Endothelial cell (in vitro differentiated cells): ENCODE measurements around the gene FUS. TPM values are rescaled to one million over a fixed set of nuclear protein-coding genes. Genes with fewer than 3 reads are reported as not detected.

ENCODE experiments used
- DNase-seq: peaks from one replicate; pipeline ENCODE4 v3.0.0; 2021; ENCODE audit warnings: low spot score
- H3K27ac Mint-ChIP-seq: one replicate; pipeline ENCODE4 v1.8.0; 2021; ENCODE audit warnings: mixed read lengths, inconsistent platforms; ENCODE audit not compliant: unreplicated experiment
- H3K27me3 Mint-ChIP-seq: one replicate; pipeline ENCODE4 v1.8.0; 2021; ENCODE audit warnings: mild to moderate bottlenecking, moderate library complexity, mixed read lengths, inconsistent platforms; ENCODE audit not compliant: unreplicated experiment
- H3K36me3 Mint-ChIP-seq: one replicate; pipeline ENCODE4 v1.8.0; 2021; ENCODE audit warnings: mild to moderate bottlenecking, low read depth, mixed read lengths, inconsistent platforms; ENCODE audit not compliant: unreplicated experiment
- H3K4me1 Mint-ChIP-seq: one replicate; pipeline ENCODE4 v1.8.0; 2021; ENCODE audit warnings: mild to moderate bottlenecking, mixed read lengths, inconsistent platforms; ENCODE audit not compliant: unreplicated experiment
- H3K4me3 Mint-ChIP-seq: one replicate; pipeline ENCODE4 v1.8.0; 2021; ENCODE audit warnings: mild to moderate bottlenecking, mixed read lengths, inconsistent platforms; ENCODE audit not compliant: unreplicated experiment
- H3K9me3 Mint-ChIP-seq: one replicate; pipeline ENCODE4 v1.8.0; 2021; ENCODE audit warnings: mixed read lengths, inconsistent platforms; ENCODE audit not compliant: unreplicated experiment
- CTCF ChIP-seq: fragments of 200-600 bp; sonication (generic); IDR thresholded peaks from one replicate; pipeline ENCODE4 v1.5.0; 2021; ENCODE audit warnings: antibody characterized with exemption; ENCODE audit not compliant: unreplicated experiment
- total RNA-seq: library from RNA; stranded (reverse); fragmentation: NEBNext Ultra II Directional; extraction: Animal tissue kit (Norgen Biotek cat#: 25700); gene quantifications from one replicate; pipeline ENCODE4 v1.2.1, GENCODE V29; 2021; ENCODE audit not compliant: unreplicated experiment

FUS gene
- total RNA-seq, 1 donor from 2014 or later, result 590 TPM

- Mint-ChIP-seq H3K27ac (no peak overlapping the region), H3K27me3 (peaks cover 13% of the 10 kb centered on the region), H3K9me3 (peaks cover 4% of the 10 kb centered on the region), H3K4me3 (no peak overlapping the region), H3K4me1 (peaks cover 6% of the 10 kb centered on the region), H3K36me3 (no peaks in the 10 kb centered on the region)
- TF ChIP-seq CTCF, result no peak
- DNase-seq, result no peak
These were observed 34.4 kb upstream of the FUS start for GRCh38 chr16:31145398-31145990.

GRCh38 chr16:31147574-31147973 is 32.4 kb upstream of the FUS start:
- Mint-ChIP-seq H3K27me3 (peaks cover 13% of the 10 kb centered on the region), H3K27ac (no peak overlapping the region), H3K4me3 (no peak overlapping the region), H3K4me1 (peaks cover 6% of the 10 kb centered on the region), H3K9me3 (peaks cover 4% of the 10 kb centered on the region), H3K36me3 (no peaks in the 10 kb centered on the region)
- TF ChIP-seq CTCF, result no peak
- no peak for DNase-seq

- no peak overlapping the region for H3K4me3 Mint-ChIP-seq
- H3K27me3 Mint-ChIP-seq, result peaks cover 13% of the 10 kb centered on the region
- H3K4me1 Mint-ChIP-seq, result peaks cover 6% of the 10 kb centered on the region
- DNase-seq, result no peak
- peaks cover 4% of the 10 kb centered on the region for H3K9me3 Mint-ChIP-seq
- no peaks in the 10 kb centered on the region for H3K36me3 Mint-ChIP-seq
- no peak overlapping the region for H3K27ac Mint-ChIP-seq
- TF ChIP-seq CTCF, result no peak
These were observed 31.6 kb upstream of the FUS start for GRCh38 chr16:31148281-31148728.

GRCh38 chr16:31148896-31149295 is 31.0 kb upstream of the FUS start:
- Mint-ChIP-seq H3K4me3 (no peak overlapping the region), H3K9me3 (peaks cover 4% of the 10 kb centered on the region), H3K27me3 (peaks cover 8% of the 10 kb centered on the region), H3K4me1 (peaks cover 6% of the 10 kb centered on the region), H3K36me3 (no peaks in the 10 kb centered on the region), H3K27ac (no peak overlapping the region)
- TF ChIP-seq CTCF, result no peak
- no peak for DNase-seq

GRCh38 chr16:31149332-31149731 is 30.6 kb upstream of the FUS start:
- H3K27ac Mint-ChIP-seq, result no peak overlapping the region
- peaks cover 6% of the 10 kb centered on the region for H3K27me3 Mint-ChIP-seq
- TF ChIP-seq CTCF, result no peak

More at GRCh38 chr16:31149332-31149731, 30.6 kb upstream of the FUS start:
- Mint-ChIP-seq H3K4me1 (peaks cover 6% of the 10 kb centered on the region), H3K9me3 (peaks cover 4% of the 10 kb centered on the region), H3K36me3 (no peaks in the 10 kb centered on the region), H3K4me3 (no peak overlapping the region)
- DNase-seq, result no peak
